ENCODE results near the gene ZC3H15. TPM values are rescaled to one million over a fixed set of nuclear protein-coding genes. Genes with fewer than 3 reads are reported as not detected.
"Not testable (repeated sequence)": the region's sequence is repeated elsewhere in the genome, so short reads cannot be mapped to it uniquely, and the experiment has no call there.

ZC3H15 gene
- 65.1 TPM for polyA plus RNA-seq (2013, experiment 1 of 2)
- 73.7 TPM for polyA plus RNA-seq (2013, experiment 2 of 2)

- peaks cover 9% of the 10 kb centered on the region for H3K36me3 ChIP-seq (ENCODE audit: control insufficient read depth, insufficient read depth, low read length)
- peaks cover 8% of the 10 kb centered on the region for H3K4me1 ChIP-seq (ENCODE audit: control insufficient read depth, insufficient read depth, low read length, poor library complexity, severe bottlenecking)
- H3K9me3 ChIP-seq (ENCODE audit: control insufficient read depth, low read length), result no peaks in the 10 kb centered on the region
- peak within 1 kb of the TSS; percentile 94 for H3K27ac ChIP-seq (ENCODE audit: low read depth, low read length, severe bottlenecking)
- H3K4me3 ChIP-seq (ENCODE audit: extremely low read depth, insufficient read depth, low read length, poor library complexity, severe bottlenecking), result peak within 1 kb of the TSS; percentile 90
- WGBS, 2 experiments (ENCODE audit: insufficient coverage in 2 of 2), result 0% methylated on average over 33 of the region's 63 CpGs
These were observed at the start of gene ZC3H15 for GRCh38 chr2:186485871-186486650. Gene ZC3H15 (plus strand): TSS chr2:186486260. CDS start chr2:186486383, 123 bp downstream.

- no peaks in the 10 kb centered on the region for H3K4me1 ChIP-seq (ENCODE audit: control insufficient read depth, insufficient read depth, low read length, poor library complexity, severe bottlenecking)
- peaks cover 3% of the 10 kb centered on the region for H3K9me3 ChIP-seq (ENCODE audit: control insufficient read depth, low read length)
- H3K4me3 ChIP-seq (ENCODE audit: extremely low read depth, insufficient read depth, low read length, poor library complexity, severe bottlenecking), result no peak overlapping the region
- H3K36me3 ChIP-seq (ENCODE audit: control insufficient read depth, insufficient read depth, low read length), result no peaks in the 10 kb centered on the region
- no peak overlapping the region for H3K27ac ChIP-seq (ENCODE audit: low read depth, low read length, severe bottlenecking)
- 94 to 95% methylated on average over 5 to 6 of the region's 6 CpGs for WGBS, 2 experiments (ENCODE audit: insufficient coverage in 2 of 2)
These were observed 48.3 kb upstream of the ZC3H15 start for GRCh38 chr2:186437719-186438118.

GRCh38 chr2:186439673-186440095 is 46.4 kb upstream of the ZC3H15 start:
- not testable (repeated sequence) for H3K4me1 ChIP-seq (ENCODE audit: control insufficient read depth, insufficient read depth, low read length, poor library complexity, severe bottlenecking); H3K27ac ChIP-seq (ENCODE audit: low read depth, low read length, severe bottlenecking); H3K4me3 ChIP-seq (ENCODE audit: extremely low read depth, insufficient read depth, low read length, poor library complexity, severe bottlenecking); H3K9me3 ChIP-seq (ENCODE audit: control insufficient read depth, low read length); H3K36me3 ChIP-seq (ENCODE audit: control insufficient read depth, insufficient read depth, low read length)
- WGBS, 2 experiments (ENCODE audit: insufficient coverage in 2 of 2), result 100% methylated on average over 2 to 3 of the region's 5 CpGs

GRCh38 chr2:186440506-186440905 is 45.6 kb upstream of the ZC3H15 start:
- Histone ChIP-seq H3K36me3 (ENCODE audit: control insufficient read depth, insufficient read depth, low read length) (no peaks in the 10 kb centered on the region), H3K4me1 (ENCODE audit: control insufficient read depth, insufficient read depth, low read length, poor library complexity, severe bottlenecking) (no peaks in the 10 kb centered on the region), H3K27ac (ENCODE audit: low read depth, low read length, severe bottlenecking) (no peak overlapping the region), H3K9me3 (ENCODE audit: control insufficient read depth, low read length) (peaks cover 3% of the 10 kb centered on the region), H3K4me3 (ENCODE audit: extremely low read depth, insufficient read depth, low read length, poor library complexity, severe bottlenecking) (no peak overlapping the region)
- WGBS, 2 experiments (ENCODE audit: insufficient coverage in 2 of 2), result 94 to 100% methylated on average over 1 to 3 of the region's 3 CpGs

- no peaks in the 10 kb centered on the region for H3K36me3 ChIP-seq (ENCODE audit: control insufficient read depth, insufficient read depth, low read length)
- WGBS, 2 experiments (ENCODE audit: insufficient coverage in 2 of 2), result 90 to 100% methylated on average over 2 of the region's 3 CpGs
- no peak overlapping the region for H3K27ac ChIP-seq (ENCODE audit: low read depth, low read length, severe bottlenecking)
- no peak overlapping the region for H3K4me3 ChIP-seq (ENCODE audit: extremely low read depth, insufficient read depth, low read length, poor library complexity, severe bottlenecking)
- peaks cover 3% of the 10 kb centered on the region for H3K9me3 ChIP-seq (ENCODE audit: control insufficient read depth, low read length)
- no peaks in the 10 kb centered on the region for H3K4me1 ChIP-seq (ENCODE audit: control insufficient read depth, insufficient read depth, low read length, poor library complexity, severe bottlenecking)
These were observed 43.2 kb upstream of the ZC3H15 start for GRCh38 chr2:186442885-186443284.

- H3K36me3 ChIP-seq (ENCODE audit: control insufficient read depth, insufficient read depth, low read length), result no peaks in the 10 kb centered on the region
- WGBS, 2 experiments (ENCODE audit: insufficient coverage in 2 of 2), result no CpG with 5 or more reads among the region's 2 CpGs
These were observed 42.2 kb upstream of the ZC3H15 start for GRCh38 chr2:186443851-186444250.

GRCh38 chr2:186445506-186445905 is 40.6 kb upstream of the ZC3H15 start:
- WGBS, 2 experiments (ENCODE audit: insufficient coverage in 2 of 2), result no CpG with 5 or more reads among the region's 4 CpGs
- no peaks in the 10 kb centered on the region for H3K36me3 ChIP-seq (ENCODE audit: control insufficient read depth, insufficient read depth, low read length)
- H3K4me1 ChIP-seq (ENCODE audit: control insufficient read depth, insufficient read depth, low read length, poor library complexity, severe bottlenecking), result no peaks in the 10 kb centered on the region

More at GRCh38 chr2:186443851-186444250, 42.2 kb upstream of the ZC3H15 start:
- Histone ChIP-seq H3K4me3 (ENCODE audit: extremely low read depth, insufficient read depth, low read length, poor library complexity, severe bottlenecking) (no peak overlapping the region), H3K9me3 (ENCODE audit: control insufficient read depth, low read length) (peaks cover 3% of the 10 kb centered on the region), H3K4me1 (ENCODE audit: control insufficient read depth, insufficient read depth, low read length, poor library complexity, severe bottlenecking) (no peaks in the 10 kb centered on the region), H3K27ac (ENCODE audit: low read depth, low read length, severe bottlenecking) (no peak overlapping the region)

GRCh38 chr2:186455613-186456012 is 30.4 kb upstream of the ZC3H15 start:
- H3K4me1 ChIP-seq (ENCODE audit: control insufficient read depth, insufficient read depth, low read length, poor library complexity, severe bottlenecking), result no peaks in the 10 kb centered on the region
- no peaks in the 10 kb centered on the region for H3K9me3 ChIP-seq (ENCODE audit: control insufficient read depth, low read length)
- H3K36me3 ChIP-seq (ENCODE audit: control insufficient read depth, insufficient read depth, low read length), result no peaks in the 10 kb centered on the region
- H3K27ac ChIP-seq (ENCODE audit: low read depth, low read length, severe bottlenecking), result no peak overlapping the region
- no peak overlapping the region for H3K4me3 ChIP-seq (ENCODE audit: extremely low read depth, insufficient read depth, low read length, poor library complexity, severe bottlenecking)

More at GRCh38 chr2:186445506-186445905, 40.6 kb upstream of the ZC3H15 start:
- H3K27ac ChIP-seq (ENCODE audit: low read depth, low read length, severe bottlenecking), result no peak overlapping the region
- H3K9me3 ChIP-seq (ENCODE audit: control insufficient read depth, low read length), result no peaks in the 10 kb centered on the region
- no peak overlapping the region for H3K4me3 ChIP-seq (ENCODE audit: extremely low read depth, insufficient read depth, low read length, poor library complexity, severe bottlenecking)

GRCh38 chr2:186456941-186457340 is 29.1 kb upstream of the ZC3H15 start:
- H3K4me1 ChIP-seq (ENCODE audit: control insufficient read depth, insufficient read depth, low read length, poor library complexity, severe bottlenecking), result no peaks in the 10 kb centered on the region
- no peaks in the 10 kb centered on the region for H3K9me3 ChIP-seq (ENCODE audit: control insufficient read depth, low read length)
- WGBS, 2 experiments (ENCODE audit: insufficient coverage in 2 of 2), result no CpG with 5 or more reads among the region's 4 CpGs
- H3K36me3 ChIP-seq (ENCODE audit: control insufficient read depth, insufficient read depth, low read length), result no peaks in the 10 kb centered on the region
- H3K4me3 ChIP-seq (ENCODE audit: extremely low read depth, insufficient read depth, low read length, poor library complexity, severe bottlenecking), result no peak overlapping the region
- no peak overlapping the region for H3K27ac ChIP-seq (ENCODE audit: low read depth, low read length, severe bottlenecking)

- no peaks in the 10 kb centered on the region for H3K36me3 ChIP-seq (ENCODE audit: control insufficient read depth, insufficient read depth, low read length)
- no peaks in the 10 kb centered on the region for H3K9me3 ChIP-seq (ENCODE audit: control insufficient read depth, low read length)
- no peak overlapping the region for H3K27ac ChIP-seq (ENCODE audit: low read depth, low read length, severe bottlenecking)
- no peak overlapping the region for H3K4me3 ChIP-seq (ENCODE audit: extremely low read depth, insufficient read depth, low read length, poor library complexity, severe bottlenecking)
- 82 to 88% methylated on average over 2 of the region's 3 CpGs for WGBS, 2 experiments (ENCODE audit: insufficient coverage in 2 of 2)
- no peaks in the 10 kb centered on the region for H3K4me1 ChIP-seq (ENCODE audit: control insufficient read depth, insufficient read depth, low read length, poor library complexity, severe bottlenecking)
These were observed 28.2 kb upstream of the ZC3H15 start for GRCh38 chr2:186457908-186458307.

GRCh38 chr2:186459009-186459408 is 27.1 kb upstream of the ZC3H15 start:
- H3K4me3 ChIP-seq (ENCODE audit: extremely low read depth, insufficient read depth, low read length, poor library complexity, severe bottlenecking), result no peak overlapping the region
- no peaks in the 10 kb centered on the region for H3K9me3 ChIP-seq (ENCODE audit: control insufficient read depth, low read length)
- WGBS, 2 experiments (ENCODE audit: insufficient coverage in 2 of 2), result no CpG with 5 or more reads among the region's 2 CpGs
- no peaks in the 10 kb centered on the region for H3K4me1 ChIP-seq (ENCODE audit: control insufficient read depth, insufficient read depth, low read length, poor library complexity, severe bottlenecking)
- H3K27ac ChIP-seq (ENCODE audit: low read depth, low read length, severe bottlenecking), result no peak overlapping the region
- no peaks in the 10 kb centered on the region for H3K36me3 ChIP-seq (ENCODE audit: control insufficient read depth, insufficient read depth, low read length)

Measured in mesodermal cell (in vitro differentiated cells).